Measurements from ENCODE around the gene MBP. TPM values are rescaled to one million over a fixed set of nuclear protein-coding genes. Genes with fewer than 3 reads are reported as not detected.
A peak's percentile ranks its signal among the peaks of the same experiment; 100 is the strongest.

MBP gene
- total RNA-seq, 4 donors from 2014 or later: 40.9 to 67.7 (median 51.8) TPM

- Histone ChIP-seq H3K4me1 (no peaks in the 10 kb centered on the region), H3K9me3 (no peaks in the 10 kb centered on the region), H3K4me3 (no peak overlapping the region), H3K36me3 (peaks cover 0 to 71% (median 0%) of the 10 kb centered on the region in 3 donors), H3K27ac (no peak overlapping the region), H3K27me3 (no peaks in the 10 kb centered on the region)
- no peak for DNase-seq
- no peak for TF ChIP-seq CTCF (IDR thresholded peaks at IDR 0.05)
- TF ChIP-seq POLR2A (IDR thresholded peaks at IDR 0.05): no peak
Observed at GRCh38 chr18:76956648-76957047, 175.9 kb downstream of the MBP start.

GRCh38 chr18:76955524-76956170 is 176.9 kb downstream of the MBP start:
- H3K4me1 ChIP-seq: no peaks in the 10 kb centered on the region
- peaks cover 0 to 63% (median 0%) of the 10 kb centered on the region in 3 donors for H3K36me3 ChIP-seq
- H3K9me3 ChIP-seq: no peaks in the 10 kb centered on the region
- H3K27me3 ChIP-seq: no peaks in the 10 kb centered on the region
- H3K4me3 ChIP-seq: no peak overlapping the region
- H3K27ac ChIP-seq: no peak overlapping the region
- TF ChIP-seq CTCF (IDR thresholded peaks at IDR 0.05): no peak
- no peak for TF ChIP-seq POLR2A (IDR thresholded peaks at IDR 0.05)
- no peak for DNase-seq

- Histone ChIP-seq H3K4me3 (no peak overlapping the region), H3K27ac (peak overlapping the region in 1 of 4 donors; percentile 45), H3K36me3 (peaks cover 0 to 46% (median 0%) of the 10 kb centered on the region in 3 donors), H3K9me3 (no peaks in the 10 kb centered on the region), H3K4me1 (no peaks in the 10 kb centered on the region), H3K27me3 (no peaks in the 10 kb centered on the region)
- no peak for DNase-seq
- TF ChIP-seq POLR2A (IDR thresholded peaks at IDR 0.05) (no peak), CTCF (IDR thresholded peaks at IDR 0.05) (no peak)
Observed at GRCh38 chr18:76953583-76954233, 178.9 kb downstream of the MBP start.

GRCh38 chr18:76953156-76953555 is 179.4 kb downstream of the MBP start:
- DNase-seq: no peak
- peaks cover 0 to 44% (median 0%) of the 10 kb centered on the region in 3 donors for H3K36me3 ChIP-seq
- no peak overlapping the region for H3K4me3 ChIP-seq
- no peaks in the 10 kb centered on the region for H3K27me3 ChIP-seq
- no peaks in the 10 kb centered on the region for H3K4me1 ChIP-seq
- no peaks in the 10 kb centered on the region for H3K9me3 ChIP-seq
- TF ChIP-seq POLR2A (IDR thresholded peaks at IDR 0.05): no peak
- TF ChIP-seq CTCF (IDR thresholded peaks at IDR 0.05): no peak
- peak overlapping the region in 1 of 4 donors; percentile 45 for H3K27ac ChIP-seq

GRCh38 chr18:76952747-76953146 is 179.8 kb downstream of the MBP start:
- Histone ChIP-seq H3K9me3 (no peaks in the 10 kb centered on the region), H3K4me1 (no peaks in the 10 kb centered on the region), H3K36me3 (peaks cover 0 to 44% (median 0%) of the 10 kb centered on the region in 3 donors), H3K4me3 (no peak overlapping the region), H3K27ac (no peak overlapping the region), H3K27me3 (no peaks in the 10 kb centered on the region)
- TF ChIP-seq POLR2A (IDR thresholded peaks at IDR 0.05): no peak
- no peak for TF ChIP-seq CTCF (IDR thresholded peaks at IDR 0.05)
- DNase-seq: no peak
